Measurements from ENCODE around the gene INPP1. TPM values are rescaled to one million over a fixed set of nuclear protein-coding genes. Genes with fewer than 3 reads are reported as not detected.

The INPP1 gene
- total RNA-seq, 1 donor from 2014 or later, result 11.7 TPM

- H3K27ac Mint-ChIP-seq (ENCODE audit: unreplicated experiment), result no peak overlapping the region
- H3K36me3 Mint-ChIP-seq (ENCODE audit: low read depth, unreplicated experiment), result no peaks in the 10 kb centered on the region
- H3K4me1 Mint-ChIP-seq (ENCODE audit: unreplicated experiment), result peaks cover 17% of the 10 kb centered on the region
- H3K27me3 Mint-ChIP-seq (ENCODE audit: unreplicated experiment), result peaks cover 2% of the 10 kb centered on the region
- DNase-seq (ENCODE audit: low spot score), result no peak
- no peaks in the 10 kb centered on the region for H3K9me3 Mint-ChIP-seq (ENCODE audit: unreplicated experiment)
- no peak overlapping the region for H3K4me3 Mint-ChIP-seq (ENCODE audit: unreplicated experiment)
- TF ChIP-seq CTCF (IDR thresholded peaks at IDR 0.05; ENCODE audit: unreplicated experiment), result no peak
Observed at GRCh38 chr2:190417045-190417842, 73.9 kb downstream of the INPP1 start.

- Mint-ChIP-seq H3K9me3 (ENCODE audit: unreplicated experiment) (no peaks in the 10 kb centered on the region), H3K4me3 (ENCODE audit: unreplicated experiment) (no peak overlapping the region), H3K4me1 (ENCODE audit: unreplicated experiment) (peaks cover 8% of the 10 kb centered on the region), H3K36me3 (ENCODE audit: low read depth, unreplicated experiment) (no peaks in the 10 kb centered on the region), H3K27me3 (ENCODE audit: unreplicated experiment) (peaks cover 2% of the 10 kb centered on the region), H3K27ac (ENCODE audit: unreplicated experiment) (no peak overlapping the region)
- TF ChIP-seq CTCF (IDR thresholded peaks at IDR 0.05; ENCODE audit: unreplicated experiment), result no peak
- DNase-seq (ENCODE audit: low spot score), result no peak
Observed at GRCh38 chr2:190418727-190419126, 75.3 kb downstream of the INPP1 start.

DNA sequence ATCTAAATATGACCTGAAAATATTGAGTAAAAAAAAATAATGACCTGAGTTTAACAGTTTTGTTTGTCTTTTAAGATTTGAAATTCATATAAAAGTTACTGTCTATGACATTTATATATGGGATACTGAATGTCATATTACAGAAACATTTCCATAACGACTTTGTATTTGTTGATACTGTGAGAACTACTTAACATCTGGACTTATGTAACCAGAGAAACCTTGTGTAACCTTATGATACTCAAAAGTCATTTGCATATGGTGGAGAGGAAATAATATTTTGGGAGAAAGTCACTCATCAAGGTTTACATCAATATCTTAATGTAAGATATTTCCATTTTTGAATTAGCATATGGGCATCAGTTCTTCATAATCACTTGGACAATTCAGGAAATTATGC is 77.4 kb downstream of the INPP1 start:
- no peak overlapping the region for H3K4me3 Mint-ChIP-seq (ENCODE audit: unreplicated experiment)
- peaks cover 9% of the 10 kb centered on the region for H3K4me1 Mint-ChIP-seq (ENCODE audit: unreplicated experiment)
- DNase-seq (ENCODE audit: low spot score), result no peak
- no peak for TF ChIP-seq CTCF (IDR thresholded peaks at IDR 0.05; ENCODE audit: unreplicated experiment)
- peaks cover 2% of the 10 kb centered on the region for H3K27me3 Mint-ChIP-seq (ENCODE audit: unreplicated experiment)
- no peak overlapping the region for H3K27ac Mint-ChIP-seq (ENCODE audit: unreplicated experiment)
- H3K9me3 Mint-ChIP-seq (ENCODE audit: unreplicated experiment), result no peaks in the 10 kb centered on the region
- H3K36me3 Mint-ChIP-seq (ENCODE audit: low read depth, unreplicated experiment), result no peaks in the 10 kb centered on the region

Other genes with a start within 250 kb of the INPP1 start
- gene HIBCH, start 23.8 kb upstream of the INPP1 start, total RNA-seq (ENCODE audit: unreplicated experiment), result 29.8 TPM
- 2.4 TPM for gene MFSD6, start 64.8 kb downstream of the INPP1 start, total RNA-seq (ENCODE audit: unreplicated experiment)
- gene NEMP2, start 191.1 kb downstream of the INPP1 start, total RNA-seq (ENCODE audit: unreplicated experiment), result 8.3 TPM

Measured in endothelial cell (in vitro differentiated cells).